ENCODE data around the gene RNLS.

The RNLS gene

DNA sequence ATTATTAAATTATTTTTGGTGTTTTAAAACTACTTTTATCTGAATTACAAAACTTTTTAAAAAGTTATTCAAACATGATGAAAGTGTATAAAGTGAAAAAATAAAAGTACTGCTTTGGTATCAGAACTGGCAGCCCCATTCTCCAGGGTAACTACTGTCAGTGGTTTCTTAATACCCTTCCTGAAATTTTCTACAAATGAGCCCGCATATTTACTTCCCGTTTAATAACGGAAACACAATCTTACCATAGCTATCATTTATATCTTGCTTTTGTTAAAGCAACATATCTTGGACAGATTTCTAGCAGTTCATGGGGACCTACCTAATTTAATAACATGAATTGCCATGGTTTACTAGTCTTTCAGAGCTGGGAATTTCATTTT, 249.9 kb downstream of the RNLS start:
- H3K4me3 ChIP-seq (ENCODE audit: control insufficient read depth, low read depth, low read length), result no peak overlapping the region
- DNase-seq (ENCODE audit: low read depth), result no peak
- TF ChIP-seq, protein P1, sequence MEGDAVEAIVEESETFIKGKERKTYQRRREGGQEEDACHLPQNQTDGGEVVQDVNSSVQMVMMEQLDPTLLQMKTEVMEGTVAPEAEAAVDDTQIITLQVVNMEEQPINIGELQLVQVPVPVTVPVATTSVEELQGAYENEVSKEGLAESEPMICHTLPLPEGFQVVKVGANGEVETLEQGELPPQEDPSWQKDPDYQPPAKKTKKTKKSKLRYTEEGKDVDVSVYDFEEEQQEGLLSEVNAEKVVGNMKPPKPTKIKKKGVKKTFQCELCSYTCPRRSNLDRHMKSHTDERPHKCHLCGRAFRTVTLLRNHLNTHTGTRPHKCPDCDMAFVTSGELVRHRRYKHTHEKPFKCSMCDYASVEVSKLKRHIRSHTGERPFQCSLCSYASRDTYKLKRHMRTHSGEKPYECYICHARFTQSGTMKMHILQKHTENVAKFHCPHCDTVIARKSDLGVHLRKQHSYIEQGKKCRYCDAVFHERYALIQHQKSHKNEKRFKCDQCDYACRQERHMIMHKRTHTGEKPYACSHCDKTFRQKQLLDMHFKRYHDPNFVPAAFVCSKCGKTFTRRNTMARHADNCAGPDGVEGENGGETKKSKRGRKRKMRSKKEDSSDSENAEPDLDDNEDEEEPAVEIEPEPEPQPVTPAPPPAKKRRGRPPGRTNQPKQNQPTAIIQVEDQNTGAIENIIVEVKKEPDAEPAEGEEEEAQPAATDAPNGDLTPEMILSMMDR (IDR thresholded peaks at IDR 0.05; ENCODE audit: control insufficient read depth, insufficient read depth, low read depth, low read length, missing control alignments), result no peak

DNA sequence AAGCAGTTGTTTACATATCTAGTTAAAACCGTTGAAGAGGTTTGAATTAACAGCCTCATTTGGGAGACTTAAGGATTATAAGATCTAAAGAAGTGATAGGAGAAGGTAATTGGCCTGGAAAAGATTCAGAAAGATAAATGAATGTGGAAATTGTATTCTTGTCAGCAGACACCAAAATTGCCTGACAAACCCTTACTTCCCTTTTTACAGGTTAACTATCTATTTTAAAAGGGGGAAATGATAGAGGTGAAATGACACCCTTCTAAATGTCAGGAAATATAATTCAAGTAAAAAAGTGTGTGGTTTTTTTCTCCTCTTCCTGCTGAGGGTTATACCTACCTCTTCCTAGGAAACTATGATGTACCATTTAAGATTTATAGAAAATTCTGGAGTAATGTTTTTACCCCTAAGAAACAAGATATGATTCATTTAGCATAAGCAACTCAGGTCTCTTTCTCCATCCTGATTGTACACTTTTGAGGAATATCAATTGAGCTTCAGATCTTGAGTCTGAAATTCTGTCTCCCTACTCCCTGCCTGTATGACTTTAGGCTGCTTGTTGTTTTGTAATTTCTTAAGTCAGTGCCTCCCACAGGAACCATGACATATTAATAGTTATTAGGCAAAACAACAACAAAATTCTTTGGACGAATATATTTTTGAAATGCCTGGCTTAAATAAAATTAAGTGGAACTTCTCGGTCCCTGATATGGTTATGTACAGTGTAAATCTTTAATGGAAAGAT, 250.4 kb downstream of the RNLS start:
- no peak for DNase-seq (ENCODE audit: low read depth)
- TF ChIP-seq, protein P1 (IDR thresholded peaks at IDR 0.05; ENCODE audit: control insufficient read depth, insufficient read depth, low read depth, low read length, missing control alignments), result no peak
- H3K4me3 ChIP-seq (ENCODE audit: control insufficient read depth, low read depth, low read length), result no peak overlapping the region

- no peak overlapping the region for H3K4me3 ChIP-seq (ENCODE audit: control insufficient read depth, low read depth, low read length)
- no peak for DNase-seq (ENCODE audit: low read depth)
- TF ChIP-seq, protein P1 (IDR thresholded peaks at IDR 0.05; ENCODE audit: control insufficient read depth, insufficient read depth, low read depth, low read length, missing control alignments), result no peak
These were observed 252.9 kb downstream of the RNLS start for GRCh38 chr10:88330174-88330573.

DNA sequence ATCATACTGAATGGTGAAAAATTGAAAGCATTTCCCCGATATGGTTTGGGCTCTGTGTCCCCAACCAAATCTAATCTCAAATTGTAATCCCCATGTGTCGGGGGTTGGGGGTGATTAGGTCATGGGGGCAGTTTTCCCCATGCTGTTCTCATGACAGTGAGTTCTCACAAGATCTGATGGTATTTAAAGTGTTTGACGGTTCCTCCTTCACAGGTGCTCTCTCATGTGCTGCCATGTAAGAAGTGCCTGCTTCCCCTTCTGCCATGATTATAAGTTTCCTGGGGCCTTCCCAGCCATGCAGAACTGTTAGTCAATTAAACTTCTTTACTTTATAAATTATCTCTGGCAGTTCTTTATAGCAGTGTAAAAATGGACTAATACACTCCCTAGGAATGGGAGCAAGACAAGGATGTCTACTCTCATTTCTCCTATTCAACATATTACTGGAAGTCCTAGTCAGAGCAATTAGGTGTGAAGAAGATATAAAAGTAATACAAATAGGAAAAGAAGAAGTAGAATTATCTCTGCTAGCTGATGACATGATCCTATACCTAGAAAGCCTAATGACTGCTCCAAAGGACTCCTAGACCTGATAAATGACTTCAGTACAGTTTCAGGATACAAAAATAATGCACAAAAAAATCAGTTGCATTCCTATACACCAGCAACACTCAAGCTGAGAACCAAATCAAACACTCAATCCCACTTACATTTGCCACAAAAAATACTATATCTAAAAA, 260.6 kb downstream of the RNLS start:
- TF ChIP-seq, protein P1 (IDR thresholded peaks at IDR 0.05; ENCODE audit: control insufficient read depth, insufficient read depth, low read depth, low read length, missing control alignments), result no peak
- no peak for DNase-seq (ENCODE audit: low read depth)
- H3K4me3 ChIP-seq (ENCODE audit: control insufficient read depth, low read depth, low read length), result no peak overlapping the region

GRCh38 chr10:88319960-88320517, 263.1 kb downstream of the RNLS start:
- TF ChIP-seq, protein P1 (IDR thresholded peaks at IDR 0.05; ENCODE audit: control insufficient read depth, insufficient read depth, low read depth, low read length, missing control alignments), result no peak
- no peak for DNase-seq (ENCODE audit: low read depth)

GRCh38 chr10:88318803-88319202, 264.3 kb downstream of the RNLS start:
- no peak for DNase-seq (ENCODE audit: low read depth)
- TF ChIP-seq, protein P1 (IDR thresholded peaks at IDR 0.05; ENCODE audit: control insufficient read depth, insufficient read depth, low read depth, low read length, missing control alignments), result peak; percentile 11
- no peak overlapping the region for H3K4me3 ChIP-seq (ENCODE audit: control insufficient read depth, low read depth, low read length)

More at GRCh38 chr10:88319960-88320517, 263.1 kb downstream of the RNLS start:
- H3K4me3 ChIP-seq (ENCODE audit: control insufficient read depth, low read depth, low read length), result no peak overlapping the region

All from AG09309 (cell line).